Measurements from ENCODE around the gene ELSPBP1.

ELSPBP1 gene

GRCh38 chr19:48053856-48054255 is 59.4 kb downstream of the ELSPBP1 start:
- Histone ChIP-seq H3K27ac (ENCODE audit: low read depth, low read length) (no peak overlapping the region), H3K36me3 (ENCODE audit: control insufficient read depth, low read length) (no peaks in the 10 kb centered on the region), H3K4me1 (ENCODE audit: control insufficient read depth, low read length) (no peaks in the 10 kb centered on the region), H3K27me3 (ENCODE audit: control insufficient read depth, low read length) (no peaks in the 10 kb centered on the region), H3K9me2 (replicated peaks; ENCODE audit: control insufficient read depth, low read length) (no peaks in the 10 kb centered on the region), H3K79me2 (ENCODE audit: control insufficient read depth, low read length) (no peaks in the 10 kb centered on the region), H3F3A (ENCODE audit: control insufficient read depth, insufficient read depth) (no peaks in the 10 kb centered on the region), H3K4me2 (ENCODE audit: low read length) (no peak overlapping the region), H4K20me1 (ENCODE audit: control insufficient read depth, insufficient read depth, low read depth, low read length) (no peaks in the 10 kb centered on the region), H3K9me3 (ENCODE audit: control insufficient read depth, insufficient read depth, low read length) (no peaks in the 10 kb centered on the region), H3K4me3 (ENCODE audit: low read length) (no peak overlapping the region)
- no peak for TF ChIP-seq CTCF (IDR thresholded peaks at IDR 0.05; ENCODE audit: low read depth, low read length, poor library complexity, severe bottlenecking)
- TF ChIP-seq EZH2phosphoT487 (IDR thresholded peaks at IDR 0.05; ENCODE audit: borderline replicate concordance, low read length) = no peak

DNA sequence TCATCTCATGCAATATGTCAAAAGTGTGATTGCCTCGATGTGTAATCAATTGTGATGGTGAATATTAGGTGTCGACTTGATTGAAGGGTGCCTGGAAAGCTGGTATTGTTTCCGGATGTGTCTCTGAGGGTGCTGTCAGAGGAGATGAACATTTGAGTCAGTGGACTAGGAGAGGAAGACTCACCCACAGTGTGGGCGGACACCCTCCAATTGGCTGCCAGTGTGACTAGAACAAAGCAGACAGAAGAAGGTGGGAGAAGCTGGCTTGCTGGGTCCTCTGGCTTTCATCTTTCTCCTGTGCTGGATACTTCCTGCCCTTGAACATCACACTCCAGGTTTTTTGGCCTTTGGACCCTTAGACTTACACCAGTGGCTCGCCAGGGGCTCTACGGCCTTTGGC is 64.9 kb downstream of the ELSPBP1 start:
- Histone ChIP-seq H3K4me3 (ENCODE audit: low read length) (no peak overlapping the region), H3K9me2 (replicated peaks; ENCODE audit: control insufficient read depth, low read length) (no peaks in the 10 kb centered on the region), H3K79me2 (ENCODE audit: control insufficient read depth, low read length) (no peaks in the 10 kb centered on the region), H3K4me2 (ENCODE audit: low read length) (no peak overlapping the region), H3K36me3 (ENCODE audit: control insufficient read depth, low read length) (no peaks in the 10 kb centered on the region), H3K27ac (ENCODE audit: low read depth, low read length) (no peak overlapping the region), H3K9me3 (ENCODE audit: control insufficient read depth, insufficient read depth, low read length) (no peaks in the 10 kb centered on the region), H4K20me1 (ENCODE audit: control insufficient read depth, insufficient read depth, low read depth, low read length) (no peaks in the 10 kb centered on the region), H3F3A (ENCODE audit: control insufficient read depth, insufficient read depth) (no peaks in the 10 kb centered on the region), H3K27me3 (ENCODE audit: control insufficient read depth, low read length) (no peaks in the 10 kb centered on the region), H3K4me1 (ENCODE audit: control insufficient read depth, low read length) (no peaks in the 10 kb centered on the region)
- TF ChIP-seq EZH2phosphoT487 (IDR thresholded peaks at IDR 0.05; ENCODE audit: borderline replicate concordance, low read length) (no peak), CTCF (IDR thresholded peaks at IDR 0.05; ENCODE audit: low read depth, low read length, poor library complexity, severe bottlenecking) (no peak)

DNA sequence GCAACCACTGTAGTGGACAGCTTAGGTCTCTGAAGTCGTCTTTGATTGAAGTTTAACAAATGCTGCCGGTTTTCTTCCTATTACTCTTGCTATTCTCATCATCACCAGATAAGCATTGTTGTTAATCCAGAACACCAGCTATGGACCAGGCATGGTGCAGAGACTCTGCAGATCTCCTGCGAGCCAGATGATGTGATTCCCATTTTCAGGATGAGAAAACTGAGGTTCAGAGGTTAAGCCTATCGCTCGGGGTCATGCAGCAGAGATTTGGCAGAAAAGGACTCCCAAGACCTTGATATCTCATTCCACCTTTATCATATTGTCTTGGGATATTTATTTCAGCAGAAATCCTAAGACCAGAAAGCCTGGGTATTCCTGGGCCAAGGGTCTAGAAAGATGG is 65.9 kb downstream of the ELSPBP1 start:
- H3K27me3 ChIP-seq (ENCODE audit: control insufficient read depth, low read length) = no peaks in the 10 kb centered on the region
- H3K79me2 ChIP-seq (ENCODE audit: control insufficient read depth, low read length) = no peaks in the 10 kb centered on the region
- H3K27ac ChIP-seq (ENCODE audit: low read depth, low read length) = no peak overlapping the region
- H3K4me2 ChIP-seq (ENCODE audit: low read length) = no peak overlapping the region
- H3K9me3 ChIP-seq (ENCODE audit: control insufficient read depth, insufficient read depth, low read length) = no peaks in the 10 kb centered on the region
- H3K9me2 ChIP-seq (replicated peaks; ENCODE audit: control insufficient read depth, low read length) = no peaks in the 10 kb centered on the region
- no peak overlapping the region for H3K4me3 ChIP-seq (ENCODE audit: low read length)
- no peaks in the 10 kb centered on the region for H3K4me1 ChIP-seq (ENCODE audit: control insufficient read depth, low read length)
- no peaks in the 10 kb centered on the region for H4K20me1 ChIP-seq (ENCODE audit: control insufficient read depth, insufficient read depth, low read depth, low read length)
- no peaks in the 10 kb centered on the region for H3F3A ChIP-seq (ENCODE audit: control insufficient read depth, insufficient read depth)
- TF ChIP-seq CTCF (IDR thresholded peaks at IDR 0.05; ENCODE audit: low read depth, low read length, poor library complexity, severe bottlenecking) (no peak), EZH2phosphoT487 (IDR thresholded peaks at IDR 0.05; ENCODE audit: borderline replicate concordance, low read length) (no peak)
- no peaks in the 10 kb centered on the region for H3K36me3 ChIP-seq (ENCODE audit: control insufficient read depth, low read length)

All from DOHH2 (cell line).